ENCODE measurements around the gene DAAM1.

DNA sequence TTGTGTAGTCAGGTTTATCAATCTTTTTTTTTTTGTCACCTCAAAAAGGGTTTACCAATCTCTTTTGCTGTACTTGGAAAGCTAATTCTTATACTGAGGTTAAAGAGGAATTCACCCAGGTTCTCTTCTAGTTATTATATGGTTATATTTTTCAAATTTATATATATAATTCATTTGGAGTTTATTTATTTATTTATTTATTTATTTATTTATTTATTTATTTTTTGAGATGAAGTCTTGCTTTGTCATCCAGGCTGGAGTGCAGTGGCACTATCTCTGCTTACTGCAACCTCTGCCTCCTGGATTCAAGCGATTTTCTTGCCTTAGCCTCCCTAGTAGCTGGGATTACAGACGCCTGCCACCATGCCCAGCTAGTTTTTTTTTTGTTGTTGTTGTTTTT is 202.9 kb downstream of the DAAM1 start:
- TF ChIP-seq, protein P1, sequence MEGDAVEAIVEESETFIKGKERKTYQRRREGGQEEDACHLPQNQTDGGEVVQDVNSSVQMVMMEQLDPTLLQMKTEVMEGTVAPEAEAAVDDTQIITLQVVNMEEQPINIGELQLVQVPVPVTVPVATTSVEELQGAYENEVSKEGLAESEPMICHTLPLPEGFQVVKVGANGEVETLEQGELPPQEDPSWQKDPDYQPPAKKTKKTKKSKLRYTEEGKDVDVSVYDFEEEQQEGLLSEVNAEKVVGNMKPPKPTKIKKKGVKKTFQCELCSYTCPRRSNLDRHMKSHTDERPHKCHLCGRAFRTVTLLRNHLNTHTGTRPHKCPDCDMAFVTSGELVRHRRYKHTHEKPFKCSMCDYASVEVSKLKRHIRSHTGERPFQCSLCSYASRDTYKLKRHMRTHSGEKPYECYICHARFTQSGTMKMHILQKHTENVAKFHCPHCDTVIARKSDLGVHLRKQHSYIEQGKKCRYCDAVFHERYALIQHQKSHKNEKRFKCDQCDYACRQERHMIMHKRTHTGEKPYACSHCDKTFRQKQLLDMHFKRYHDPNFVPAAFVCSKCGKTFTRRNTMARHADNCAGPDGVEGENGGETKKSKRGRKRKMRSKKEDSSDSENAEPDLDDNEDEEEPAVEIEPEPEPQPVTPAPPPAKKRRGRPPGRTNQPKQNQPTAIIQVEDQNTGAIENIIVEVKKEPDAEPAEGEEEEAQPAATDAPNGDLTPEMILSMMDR (IDR thresholded peaks at IDR 0.05), result no peak
- TF ChIP-seq POLR2A (IDR thresholded peaks at IDR 0.05), result no peak
